ENCODE data around the gene GGCT.

Gene GGCT

DNA sequence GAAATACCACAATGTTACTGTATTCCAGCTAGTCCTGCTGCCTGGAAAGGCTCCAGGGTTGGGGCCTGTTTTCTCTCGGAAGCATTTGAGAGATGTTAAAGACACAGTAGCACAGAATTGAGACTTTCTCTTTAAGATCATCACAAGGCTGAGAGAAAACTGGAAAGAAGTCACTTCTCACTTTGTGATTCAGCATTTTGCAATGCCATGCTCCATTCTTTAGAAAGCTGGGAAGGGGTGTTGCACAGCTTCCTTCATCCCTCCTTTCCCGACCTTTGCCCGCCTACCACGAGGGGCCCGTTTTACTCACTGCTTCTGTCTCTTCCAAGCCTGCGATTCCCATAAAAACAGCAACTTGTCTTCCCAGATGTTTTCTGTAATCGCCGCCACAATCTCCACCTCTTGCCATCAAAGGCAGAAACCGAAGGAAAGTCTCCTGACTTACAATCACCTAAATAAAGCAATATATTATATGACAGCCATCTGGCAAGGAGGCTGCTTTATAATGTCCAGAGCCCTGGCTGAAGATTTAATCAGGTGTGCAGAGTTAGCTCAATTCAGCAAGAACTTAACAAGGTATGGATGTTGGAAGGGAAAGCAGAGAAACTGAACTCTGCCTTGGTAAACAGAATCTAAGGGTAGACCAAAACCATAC, 44.9 kb downstream of the GGCT start:
- no peak for DNase-seq

DNA sequence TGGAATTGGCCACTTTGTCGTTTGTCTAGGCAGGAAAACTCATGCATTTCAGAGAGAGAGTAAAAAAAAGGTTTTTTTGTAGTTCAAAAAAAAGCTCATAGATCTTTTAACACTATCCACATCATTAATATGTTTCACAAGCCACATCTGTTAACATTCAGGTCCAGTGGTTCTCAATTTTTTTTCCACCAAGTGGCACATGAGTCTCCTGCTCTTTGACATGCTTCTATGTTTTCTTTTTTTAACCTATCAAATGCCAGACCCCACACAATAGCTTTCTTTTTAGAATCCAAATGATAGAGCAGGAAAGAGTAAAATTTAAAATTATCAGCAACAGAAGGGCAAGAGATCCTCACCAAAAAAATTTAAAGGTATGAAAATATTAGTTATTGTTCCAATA, 46.3 kb downstream of the GGCT start:
- no peak for DNase-seq

DNA sequence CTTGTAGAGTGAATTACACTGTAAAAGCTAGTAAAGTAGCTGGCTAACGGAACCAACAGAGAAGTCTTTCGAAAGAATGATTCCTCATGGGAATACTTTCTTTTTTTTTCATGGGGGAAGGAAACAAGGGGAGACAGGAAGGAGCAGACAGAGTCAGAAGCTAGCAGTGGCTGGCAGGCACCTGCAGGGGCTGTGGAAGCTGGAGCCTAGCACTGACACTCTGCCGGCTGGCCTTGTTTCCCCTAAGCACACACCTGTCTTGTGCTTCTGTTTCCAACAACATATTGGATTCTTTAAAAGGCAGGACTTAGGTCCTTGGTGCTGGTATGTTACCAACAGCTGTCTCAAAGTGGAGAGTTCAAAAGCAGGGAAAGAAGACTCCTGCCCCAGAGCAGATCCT, 50.7 kb downstream of the GGCT start:
- no peak for DNase-seq

DNA sequence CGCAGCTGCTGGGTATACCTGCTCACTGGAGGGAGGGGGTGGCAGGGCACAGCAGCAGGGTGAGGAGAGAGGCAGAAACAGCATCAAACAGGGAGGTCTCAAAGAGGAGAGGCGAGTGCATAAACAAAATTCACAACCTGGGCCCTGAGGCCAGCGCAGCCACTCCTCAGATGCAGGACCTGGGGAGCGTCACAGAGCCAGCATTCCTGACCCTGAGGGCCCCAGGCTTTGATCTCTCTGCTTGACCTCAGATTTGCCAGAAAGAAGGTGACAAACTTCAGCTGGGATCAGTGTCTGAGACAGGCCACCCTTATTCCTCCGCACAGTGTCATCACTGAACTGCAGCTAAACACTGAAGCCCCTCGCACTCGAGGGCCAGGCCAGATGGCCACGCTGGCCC, 51.6 kb downstream of the GGCT start:
- DNase-seq, result no peak

DNA sequence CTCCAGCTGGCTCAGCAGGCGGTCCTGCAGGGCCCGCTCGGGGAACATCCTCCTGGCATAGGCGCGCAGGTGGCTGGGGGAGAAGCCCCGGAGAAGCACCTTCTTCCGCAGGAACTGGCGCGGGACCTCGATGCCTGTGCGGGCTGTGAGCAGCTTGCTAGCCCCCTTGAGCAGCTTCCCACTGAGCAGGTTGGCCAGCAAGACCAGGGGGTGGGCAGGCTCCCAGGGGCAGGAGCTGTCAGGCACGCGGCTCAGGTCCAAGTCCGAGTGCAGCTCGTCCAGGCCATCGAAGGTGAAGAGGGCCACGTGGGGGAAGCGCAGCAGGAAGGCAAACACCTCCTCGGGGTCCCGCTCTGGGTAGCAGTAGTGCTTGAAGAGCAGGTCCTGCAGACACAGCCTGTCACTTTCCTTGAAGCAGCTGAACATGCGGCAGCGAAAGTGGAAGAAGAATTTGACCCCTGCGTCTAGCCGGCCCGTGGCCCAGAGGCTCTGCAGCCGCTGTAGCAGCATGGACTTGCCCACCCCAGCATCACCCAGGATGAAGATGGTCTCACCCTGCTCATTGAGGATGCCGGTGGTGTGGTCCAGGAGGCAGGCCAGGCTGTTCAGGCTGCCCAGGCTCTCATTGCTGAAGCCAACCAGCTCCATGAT, 52.2 kb downstream of the GGCT start:
- DNase-seq, result no peak

DNA sequence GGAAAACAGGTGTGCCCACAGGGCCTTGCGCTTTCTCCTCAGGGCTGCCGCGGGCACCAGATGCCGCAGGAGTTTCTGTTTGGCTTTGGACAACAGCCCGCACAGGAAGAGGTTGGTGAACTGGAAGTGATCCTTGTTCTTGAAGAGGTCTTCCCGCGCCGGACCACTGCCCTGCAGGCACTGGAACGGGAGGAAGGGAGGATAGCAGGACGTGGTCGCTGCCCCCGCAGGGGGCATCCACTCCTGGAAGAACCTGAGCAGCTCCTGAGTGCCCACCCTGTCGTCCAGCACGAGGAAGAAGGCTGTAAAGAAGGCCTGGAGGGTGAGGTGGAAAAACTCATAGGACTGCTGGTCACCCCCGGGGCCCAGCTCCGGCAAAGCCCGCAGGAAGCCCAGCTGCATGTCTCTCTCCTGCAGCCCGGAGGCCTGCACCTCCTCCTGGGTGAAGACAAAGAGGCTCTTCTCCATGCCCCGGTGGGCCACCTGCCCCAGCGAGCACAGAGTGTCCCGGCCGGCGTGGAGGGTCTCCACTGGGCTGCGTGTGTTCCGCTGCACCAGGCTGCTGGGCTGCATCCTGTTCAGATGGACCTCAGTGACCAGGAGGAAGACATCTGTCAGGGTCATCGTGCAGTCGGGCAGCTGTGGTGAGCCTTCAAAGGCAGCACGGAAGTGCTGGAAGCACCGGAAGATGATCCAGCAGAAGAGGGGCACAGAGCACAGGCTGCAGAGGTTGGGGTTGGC, 52.9 kb downstream of the GGCT start:
- no peak for DNase-seq

DNA sequence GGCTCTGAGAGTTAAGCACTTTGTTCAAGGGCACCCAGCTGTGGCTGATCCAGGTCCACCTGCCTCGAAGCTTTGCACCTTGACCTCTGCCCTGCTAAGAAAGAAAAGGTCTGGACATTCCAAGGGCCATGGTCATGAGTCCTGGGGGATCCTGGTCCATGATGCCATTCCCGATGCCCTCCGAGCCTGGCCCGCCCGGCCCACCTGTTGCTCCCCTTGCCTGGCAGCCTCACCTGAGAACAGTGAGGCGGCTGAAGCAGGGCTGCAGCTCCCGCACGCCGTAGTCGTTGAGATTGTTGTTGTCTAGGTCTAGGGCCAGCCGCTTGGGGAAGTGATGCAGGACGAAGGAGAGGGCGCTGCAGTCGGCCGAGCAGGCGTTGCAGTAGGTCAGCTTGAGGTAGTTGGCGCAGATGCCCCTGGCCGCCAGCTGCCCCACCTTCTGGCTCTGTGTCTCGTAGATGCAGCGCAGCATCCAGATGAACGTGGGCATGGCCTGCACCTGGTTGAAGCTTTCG, 53.6 kb downstream of the GGCT start:
- no peak for DNase-seq

DNA sequence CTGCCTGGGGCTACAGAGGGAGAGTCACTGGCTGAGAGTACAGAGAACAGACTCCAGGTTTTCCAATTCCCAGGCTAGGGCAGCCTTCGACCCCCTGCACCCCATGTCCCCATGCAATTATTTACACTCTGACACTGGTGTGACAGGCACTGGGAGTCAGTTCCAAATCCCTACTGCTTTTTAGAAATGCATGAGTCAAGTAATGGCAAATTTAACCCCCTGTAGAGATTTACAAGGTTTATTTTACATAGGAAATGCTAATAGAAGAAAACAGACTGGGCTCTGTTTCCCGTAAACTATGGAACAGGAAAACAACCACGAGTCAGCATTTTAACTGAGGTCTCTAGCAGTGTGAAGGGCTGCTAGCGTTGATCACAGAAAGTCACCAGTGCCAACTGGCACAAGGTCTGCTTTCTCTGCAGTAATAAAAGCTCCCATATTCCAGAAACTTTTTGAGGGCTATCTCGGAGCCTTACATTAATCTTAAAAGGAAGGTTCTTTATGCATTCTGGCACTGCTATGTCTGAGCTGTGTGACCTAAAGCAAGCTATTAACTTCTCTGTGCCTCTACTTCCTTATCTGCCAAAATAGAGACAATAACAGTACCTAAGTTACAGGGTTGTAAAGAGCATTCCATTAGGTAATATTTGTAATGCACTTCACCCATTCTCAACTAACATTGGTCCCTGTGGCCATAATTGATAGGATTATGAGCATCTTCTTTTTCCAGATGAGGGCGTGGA, 54.2 kb downstream of the GGCT start:
- no peak for DNase-seq

DNA sequence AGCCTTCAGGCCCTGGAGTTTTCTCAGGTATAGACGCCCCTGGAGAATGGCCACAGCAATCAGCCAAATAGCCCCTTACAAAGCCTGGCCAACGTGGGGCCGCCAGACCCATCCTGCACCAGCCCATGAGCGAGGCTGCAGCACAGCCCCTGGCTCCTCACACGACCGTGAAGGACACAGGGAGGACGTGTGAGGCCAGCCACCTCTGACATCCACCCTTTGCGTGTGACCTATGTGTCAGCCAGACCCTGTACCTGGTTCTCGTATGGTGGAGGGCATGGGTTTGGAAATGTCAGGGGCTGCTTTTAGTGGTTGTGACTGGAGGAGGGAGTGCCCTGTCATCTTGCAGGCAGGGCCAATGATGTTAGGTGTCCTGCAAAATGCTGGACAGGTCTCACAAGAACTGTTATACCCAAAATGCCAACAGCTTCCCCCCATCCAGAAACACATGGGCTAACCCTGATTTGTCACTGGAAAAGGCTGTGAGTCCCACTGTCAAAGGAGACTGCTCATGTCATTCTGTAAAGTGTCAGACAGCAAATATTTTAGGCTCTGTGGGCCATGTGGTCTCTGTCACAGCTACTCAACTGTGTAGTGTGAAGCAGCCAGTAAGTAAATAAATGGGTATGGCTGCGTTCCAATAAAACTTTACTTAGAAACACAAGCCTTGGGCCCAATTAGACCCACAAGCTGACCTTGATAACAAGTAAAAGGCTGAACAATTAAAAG, 56.0 kb downstream of the GGCT start:
- DNase-seq, result no peak

DNA sequence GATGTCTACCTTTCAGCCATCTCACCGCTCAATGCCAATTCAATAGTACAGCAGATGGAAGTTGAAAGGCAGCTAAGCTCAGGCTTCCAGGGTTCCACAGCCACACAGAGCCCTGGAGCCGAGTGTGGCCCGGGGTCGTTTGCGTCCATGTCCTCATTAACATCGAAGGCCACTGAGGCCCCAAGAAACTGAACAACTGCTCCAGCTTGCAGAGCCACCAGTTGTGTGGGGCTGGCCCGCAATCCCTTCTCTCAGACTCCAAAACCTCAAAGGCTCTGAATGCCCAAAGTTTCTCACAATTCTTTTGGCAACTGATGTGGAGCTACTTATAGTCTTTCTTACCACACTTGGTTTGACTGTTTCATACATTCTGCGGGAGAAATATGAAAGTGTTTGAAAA, 57.2 kb downstream of the GGCT start:
- no peak for DNase-seq
